Thyroid gland (tissue), 4 donors: ENCODE measurements around the gene COL6A3. TPM values are rescaled to one million over a fixed set of nuclear protein-coding genes. Genes with fewer than 3 reads are reported as not detected.

Experiments
- DNase-seq, 2 donors: peaks; one replicate each; pipeline ENCODE4 v3.0.0-alpha.2; 2019
- H3K27ac ChIP-seq, 3 donors: fragments of 200-600 bp; sonication (generic); 1 replicate in 2 of 3; 2 replicates in 1 of 3; pipeline ENCODE4 v1.5.1; 2016 to 2019; ENCODE audit warnings: mild to moderate bottlenecking in 1 of 3, moderate library complexity in 1 of 3
- H3K27me3 ChIP-seq: fragments of 200-600 bp; sonication (generic); one replicate; pipeline ENCODE4 v1.5.1; 2019
- H3K36me3 ChIP-seq, 2 donors: fragments of 200-600 bp; sonication (generic); one replicate each; pipeline ENCODE4 v1.5.1; 2016 to 2019
- H3K4me1 ChIP-seq, 2 donors: fragments of 200-600 bp; sonication (generic); one replicate each; pipeline ENCODE4 v1.5.1; 2017 to 2019
- H3K4me3 ChIP-seq, 3 donors: fragments of 200-600 bp; sonication (generic); replicated peaks in 1 of 3; 1 replicate in 2 of 3; 2 replicates in 1 of 3; pipeline ENCODE4 v1.5.1; 2016; ENCODE audit warnings: mild to moderate bottlenecking in 1 of 3
- H3K9me3 ChIP-seq: fragments of 200-600 bp; sonication (generic); one replicate; pipeline ENCODE4 v1.5.1; 2017
- POLR2A ChIP-seq, 2 donors: fragments of 450-650 bp; IDR thresholded peaks; one replicate each; pipeline ENCODE4 v1.6.1; 2017; ENCODE audit warnings: antibody characterized with exemption in 2 of 2, mild to moderate bottlenecking in 2 of 2, moderate library complexity in 1 of 2
- whole genome bisulfite sequencing, 2 donors: methylation state at CpG; one replicate each; pipeline ENCODE4 v1.1.5; 2017; 5-methylcytosine and 5-hydroxymethylcytosine counted together
- intact Hi-C: fragments of 100-400 bp; cut with DNase I; formaldehyde crosslinking; loops from one replicate; pipeline ENCODE4 v1.15.1; 2023
- total RNA-seq, 4 donors: library from RNA; depleted of rRNA; stranded (reverse); fragments of >200 nt; gene quantifications; one replicate each; pipeline ENCODE4 v1.2.3, GENCODE V29; 2016
- TF ChIP-seq, protein P1 (sequence below), 6 experiments: fragments of 200-600 bp in 3 of 6; fragments of 450-650 bp in 3 of 6; sonication (generic) in 3 of 6; IDR thresholded peaks; one replicate each; pipeline ENCODE4 v1.5.1; 2016 to 2019; ENCODE audit warnings: antibody characterized with exemption in 6 of 6, mild to moderate bottlenecking in 2 of 6, inconsistent platforms in 1 of 6, moderate library complexity in 1 of 6

COL6A3 gene
- total RNA-seq, 4 donors from 2014 or later: 82.6 to 168 (median 146) TPM

- DNase-seq: no peak
- Histone ChIP-seq H3K4me1 (peaks cover 3 to 10% of the 10 kb centered on the region in 2 donors), H3K9me3 (no peaks in the 10 kb centered on the region), H3K27ac (peak overlapping the region in 2 of 3 donors; percentile 30 to 50), H3K36me3 (no peaks in the 10 kb centered on the region), H3K4me3 (no peak overlapping the region), H3K27me3 (no peaks in the 10 kb centered on the region)
- TF ChIP-seq, protein P1, sequence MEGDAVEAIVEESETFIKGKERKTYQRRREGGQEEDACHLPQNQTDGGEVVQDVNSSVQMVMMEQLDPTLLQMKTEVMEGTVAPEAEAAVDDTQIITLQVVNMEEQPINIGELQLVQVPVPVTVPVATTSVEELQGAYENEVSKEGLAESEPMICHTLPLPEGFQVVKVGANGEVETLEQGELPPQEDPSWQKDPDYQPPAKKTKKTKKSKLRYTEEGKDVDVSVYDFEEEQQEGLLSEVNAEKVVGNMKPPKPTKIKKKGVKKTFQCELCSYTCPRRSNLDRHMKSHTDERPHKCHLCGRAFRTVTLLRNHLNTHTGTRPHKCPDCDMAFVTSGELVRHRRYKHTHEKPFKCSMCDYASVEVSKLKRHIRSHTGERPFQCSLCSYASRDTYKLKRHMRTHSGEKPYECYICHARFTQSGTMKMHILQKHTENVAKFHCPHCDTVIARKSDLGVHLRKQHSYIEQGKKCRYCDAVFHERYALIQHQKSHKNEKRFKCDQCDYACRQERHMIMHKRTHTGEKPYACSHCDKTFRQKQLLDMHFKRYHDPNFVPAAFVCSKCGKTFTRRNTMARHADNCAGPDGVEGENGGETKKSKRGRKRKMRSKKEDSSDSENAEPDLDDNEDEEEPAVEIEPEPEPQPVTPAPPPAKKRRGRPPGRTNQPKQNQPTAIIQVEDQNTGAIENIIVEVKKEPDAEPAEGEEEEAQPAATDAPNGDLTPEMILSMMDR (IDR thresholded peaks at IDR 0.05): no peak
- TF ChIP-seq POLR2A (IDR thresholded peaks at IDR 0.05): no peak
- intact Hi-C loops: no loop called here
- 85 to 93% methylated on average over 5 to 6 of the region's 6 CpGs for WGBS, 2 donors
These were observed 34.7 kb upstream of the COL6A3 start for GRCh38 chr2:237448626-237449025.

DNA sequence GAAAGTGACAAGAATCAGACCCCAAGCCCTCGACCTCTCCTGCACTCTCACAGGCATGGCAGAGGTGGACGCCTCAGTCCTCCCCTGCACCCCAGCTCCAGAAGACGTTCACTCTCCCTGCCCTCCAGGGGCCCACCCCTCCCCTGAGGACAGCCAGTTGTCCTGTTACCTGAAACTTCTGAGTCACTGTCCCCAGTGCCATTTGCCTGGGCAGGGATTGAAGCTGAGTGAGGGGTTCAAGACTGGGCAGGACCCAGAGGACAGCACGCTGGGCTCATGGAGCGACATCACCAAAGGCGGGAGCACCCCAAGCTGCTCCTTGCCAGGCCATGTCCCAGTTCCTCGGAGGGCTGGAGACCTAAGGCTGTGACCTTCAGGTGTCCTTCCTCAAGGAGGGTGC lies 34.2 kb upstream of the COL6A3 start:
- WGBS, 2 donors: 91% methylated on average over 7 of the region's 7 CpGs
- intact Hi-C loops: no loop called here
- H3K4me1 ChIP-seq: peaks cover 3 to 10% of the 10 kb centered on the region in 2 donors
- no peak overlapping the region for H3K4me3 ChIP-seq
- H3K27me3 ChIP-seq: no peaks in the 10 kb centered on the region
- H3K36me3 ChIP-seq: no peaks in the 10 kb centered on the region
- no peak for DNase-seq
- no peak overlapping the region for H3K27ac ChIP-seq
- no peaks in the 10 kb centered on the region for H3K9me3 ChIP-seq
- TF ChIP-seq, protein P1 (IDR thresholded peaks at IDR 0.05): no peak
- TF ChIP-seq POLR2A (IDR thresholded peaks at IDR 0.05): no peak

GRCh38 chr2:237447496-237447895 lies 33.5 kb upstream of the COL6A3 start:
- peaks cover 3 to 10% of the 10 kb centered on the region in 2 donors for H3K4me1 ChIP-seq
- no peak for TF ChIP-seq POLR2A (IDR thresholded peaks at IDR 0.05)
- TF ChIP-seq, protein P1 (IDR thresholded peaks at IDR 0.05): no peak
- no peak for DNase-seq
- intact Hi-C loops: no loop called here
- no peaks in the 10 kb centered on the region for H3K27me3 ChIP-seq
- no peak overlapping the region for H3K4me3 ChIP-seq
- H3K36me3 ChIP-seq: no peaks in the 10 kb centered on the region
- no peaks in the 10 kb centered on the region for H3K9me3 ChIP-seq
- H3K27ac ChIP-seq: no peak overlapping the region
- WGBS, 2 donors: 92 to 98% methylated on average over 11 of the region's 11 CpGs

DNA sequence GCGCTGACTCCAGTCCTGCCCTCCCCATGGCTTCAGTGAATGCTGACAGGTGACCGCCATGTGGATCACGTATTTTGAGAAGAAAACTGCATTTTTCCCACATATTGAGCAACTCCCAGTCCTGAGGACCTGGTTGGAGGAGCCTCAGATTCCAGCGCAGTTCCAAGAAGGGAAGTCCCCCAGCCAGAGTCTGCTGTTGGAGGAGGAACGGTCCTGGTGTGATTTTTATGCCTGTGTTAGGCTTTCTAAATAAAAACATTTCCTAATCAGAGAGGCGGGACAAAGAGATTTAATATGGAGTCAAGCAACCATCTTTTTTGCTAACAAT lies 32.3 kb upstream of the COL6A3 start:
- peaks cover 3 to 10% of the 10 kb centered on the region in 2 donors for H3K4me1 ChIP-seq
- H3K36me3 ChIP-seq: no peaks in the 10 kb centered on the region
- WGBS, 2 donors: 90 to 91% methylated on average over 5 to 6 of the region's 6 CpGs
- no peak for DNase-seq
- H3K9me3 ChIP-seq: no peaks in the 10 kb centered on the region
- no peaks in the 10 kb centered on the region for H3K27me3 ChIP-seq
- H3K27ac ChIP-seq: no peak overlapping the region
- intact Hi-C loops: no loop called here
- H3K4me3 ChIP-seq: no peak overlapping the region
- TF ChIP-seq, protein P1 (IDR thresholded peaks at IDR 0.05): no peak
- TF ChIP-seq POLR2A (IDR thresholded peaks at IDR 0.05): no peak

DNA sequence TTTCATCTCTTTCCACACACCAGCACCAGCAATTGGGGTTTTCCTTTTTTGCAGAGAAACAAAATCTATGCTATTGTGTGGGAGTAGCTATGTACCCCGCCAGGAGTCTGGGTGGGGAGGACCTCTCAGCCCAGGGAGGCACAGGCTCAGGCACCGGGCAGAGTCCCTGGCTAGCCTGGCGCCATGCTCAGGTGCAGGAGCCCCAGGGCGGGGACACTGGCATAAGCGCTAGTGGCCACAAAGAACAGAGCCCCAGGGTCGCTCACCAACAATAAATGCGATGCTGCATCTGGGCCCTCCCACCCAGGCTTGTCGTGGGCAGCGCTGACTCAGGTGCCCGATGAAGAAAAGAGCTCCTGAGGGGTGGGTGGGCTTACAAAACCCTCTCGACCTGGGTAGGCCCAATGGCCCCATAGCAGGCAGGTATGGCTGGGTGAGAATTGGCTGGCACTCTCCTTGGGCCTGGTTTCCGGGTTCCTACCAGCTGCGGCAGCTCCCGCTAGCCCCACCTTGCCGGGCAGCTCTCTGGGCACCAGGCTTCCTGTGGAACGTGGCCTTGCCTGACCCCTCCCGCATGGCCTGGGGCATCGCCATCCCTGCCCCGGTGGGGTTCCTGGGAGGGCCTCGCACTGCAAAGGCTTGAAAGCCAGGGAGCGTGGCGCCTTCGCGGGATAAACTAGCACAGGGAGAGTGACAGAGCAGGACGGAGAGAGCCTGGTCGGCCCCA lies 31.8 kb upstream of the COL6A3 start:
- intact Hi-C loops: no loop called here
- WGBS, 2 donors: 93 to 97% methylated on average over 9 to 24 of the region's 26 CpGs
- no peak for DNase-seq
- Histone ChIP-seq H3K36me3 (no peaks in the 10 kb centered on the region), H3K27me3 (no peaks in the 10 kb centered on the region), H3K4me1 (peaks cover 3 to 10% of the 10 kb centered on the region in 2 donors), H3K27ac (no peak overlapping the region), H3K4me3 (no peak overlapping the region), H3K9me3 (no peaks in the 10 kb centered on the region)
- TF ChIP-seq, protein P1 (IDR thresholded peaks at IDR 0.05): no peak
- TF ChIP-seq POLR2A (IDR thresholded peaks at IDR 0.05): no peak
